Measurements from ENCODE around the gene KCND1. TPM values are rescaled to one million over a fixed set of nuclear protein-coding genes. Genes with fewer than 3 reads are reported as not detected.
"Not testable (repeated sequence)": the region's sequence is repeated elsewhere in the genome, so short reads cannot be mapped to it uniquely, and the experiment has no call there.

The KCND1 gene
- total and polyA plus RNA-seq, 9 donors: 0.66 to 1.7 (median 0.99) TPM

DNA sequence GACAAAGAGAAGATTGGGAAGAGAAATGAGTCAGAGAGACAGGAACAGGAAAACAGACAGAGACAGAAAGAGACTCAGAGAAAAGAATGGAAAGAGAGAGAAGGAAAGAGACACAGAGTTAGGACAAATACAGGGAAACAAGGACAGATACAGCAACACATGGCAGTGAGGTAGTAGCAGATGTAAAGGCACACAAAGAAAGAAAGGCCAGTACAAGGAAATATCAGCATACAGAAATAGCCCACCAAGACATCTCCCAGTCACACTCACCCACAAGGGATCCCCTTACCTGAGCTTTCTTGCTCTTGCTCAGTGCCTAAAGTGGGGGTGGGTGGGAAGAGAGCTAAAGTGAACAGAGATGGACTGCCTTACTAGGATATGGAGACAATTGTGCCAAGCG, 26.2 kb upstream of the KCND1 start:
- Histone ChIP-seq H3K27me3 (ENCODE audit: control insufficient read depth, insufficient read depth, low read length) (no peaks in the 10 kb centered on the region), H3K36me3 (ENCODE audit: control insufficient read depth, insufficient read depth, low read length) (peaks cover 24% of the 10 kb centered on the region), H3K9me3 (replicated peaks; ENCODE audit: control insufficient read depth, low read depth, low read length) (no peaks in the 10 kb centered on the region), H3K4me1 (ENCODE audit: control insufficient read depth, insufficient read depth, low read length) (peaks cover 8% of the 10 kb centered on the region), H3K27ac (ENCODE audit: low read length) (no peak overlapping the region), H3K4me3 (ENCODE audit: low read length) (no peak overlapping the region)
- DNase-seq: no peak
- 38% methylated on average over 1 of the region's 1 CpG for WGBS (ENCODE audit: insufficient coverage)

DNA sequence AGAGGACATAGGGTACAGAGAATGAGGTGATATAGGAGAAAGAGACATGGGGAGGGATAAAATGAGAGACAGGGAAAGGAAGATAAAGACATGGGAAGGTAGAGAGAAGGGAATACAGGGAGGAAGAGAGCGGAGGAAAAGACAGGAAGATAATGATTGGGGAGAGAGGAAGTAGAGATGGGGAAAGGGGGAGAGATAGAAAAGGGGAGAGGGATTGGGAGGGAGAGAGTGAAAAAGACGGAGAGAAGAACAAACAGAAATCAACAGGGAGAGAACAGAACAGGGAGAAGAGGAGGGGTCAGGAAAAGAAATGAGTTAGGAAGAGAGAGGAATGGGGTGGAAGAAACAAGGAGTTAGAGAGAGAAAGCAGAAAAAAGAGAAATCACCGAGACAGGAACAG, 25.8 kb upstream of the KCND1 start:
- H3K36me3 ChIP-seq (ENCODE audit: control insufficient read depth, insufficient read depth, low read length): peaks cover 26% of the 10 kb centered on the region

DNA sequence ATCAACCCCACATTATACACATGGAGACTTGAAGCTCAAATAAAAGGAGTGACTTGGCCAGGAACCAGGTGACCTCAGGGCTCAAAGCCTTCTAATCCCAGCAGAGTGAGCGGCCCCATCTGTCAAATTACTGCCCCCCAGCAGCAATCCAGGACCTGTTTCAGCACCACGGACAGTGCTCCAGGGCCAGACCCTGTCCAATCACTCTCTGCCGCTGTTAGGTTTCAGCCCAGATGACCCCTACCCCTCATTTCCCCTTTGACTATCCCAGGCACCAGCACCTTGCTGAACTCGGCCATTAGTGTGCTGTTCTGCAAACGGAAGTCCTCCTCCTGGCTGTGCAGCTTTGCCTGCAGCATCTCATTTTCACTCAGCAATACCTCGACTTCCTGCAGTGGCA, 25.3 kb upstream of the KCND1 start:
- Histone ChIP-seq H3K27ac (ENCODE audit: low read length) (no peak overlapping the region), H3K9me3 (replicated peaks; ENCODE audit: control insufficient read depth, low read depth, low read length) (no peaks in the 10 kb centered on the region), H3K27me3 (ENCODE audit: control insufficient read depth, insufficient read depth, low read length) (no peaks in the 10 kb centered on the region), H3K36me3 (ENCODE audit: control insufficient read depth, insufficient read depth, low read length) (peaks cover 29% of the 10 kb centered on the region), H3K4me3 (ENCODE audit: low read length) (no peak overlapping the region), H3K4me1 (ENCODE audit: control insufficient read depth, insufficient read depth, low read length) (peaks cover 8% of the 10 kb centered on the region)
- DNase-seq: no peak
- WGBS (ENCODE audit: insufficient coverage): 51% methylated on average over 5 of the region's 6 CpGs

More for the DNA sequence above, 25.8 kb upstream of the KCND1 start:
- H3K27me3 ChIP-seq (ENCODE audit: control insufficient read depth, insufficient read depth, low read length): no peaks in the 10 kb centered on the region
- WGBS (ENCODE audit: insufficient coverage): 88% methylated on average over 3 of the region's 3 CpGs
- DNase-seq: no peak
- peaks cover 8% of the 10 kb centered on the region for H3K4me1 ChIP-seq (ENCODE audit: control insufficient read depth, insufficient read depth, low read length)
- H3K9me3 ChIP-seq (replicated peaks; ENCODE audit: control insufficient read depth, low read depth, low read length): no peaks in the 10 kb centered on the region
- no peak overlapping the region for H3K4me3 ChIP-seq (ENCODE audit: low read length)
- no peak overlapping the region for H3K27ac ChIP-seq (ENCODE audit: low read length)

DNA sequence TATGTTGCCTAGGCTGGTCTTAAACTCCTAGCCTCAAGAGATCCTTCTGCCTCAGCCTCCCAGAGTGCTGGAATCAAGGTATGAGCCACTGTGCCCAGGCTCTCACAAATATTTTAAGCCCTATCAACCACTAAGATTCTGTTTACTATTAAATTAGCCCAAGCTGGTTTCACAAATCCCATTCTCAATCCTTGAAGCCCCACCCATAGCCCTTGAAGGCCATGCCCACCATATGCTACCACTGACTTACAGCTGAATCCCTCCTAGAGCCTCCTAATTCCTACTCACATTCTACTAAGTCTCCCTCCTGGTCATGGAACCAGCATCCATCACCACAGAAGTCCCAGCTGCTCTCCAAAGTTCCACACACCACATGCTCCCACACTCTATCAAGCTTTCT, 20.7 kb upstream of the KCND1 start:
- Histone ChIP-seq H3K27me3 (ENCODE audit: control insufficient read depth, insufficient read depth, low read length) (no peaks in the 10 kb centered on the region), H3K9me3 (replicated peaks; ENCODE audit: control insufficient read depth, low read depth, low read length) (no peaks in the 10 kb centered on the region), H3K27ac (ENCODE audit: low read length) (no peak overlapping the region), H3K4me3 (ENCODE audit: low read length) (no peak overlapping the region), H3K36me3 (ENCODE audit: control insufficient read depth, insufficient read depth, low read length) (peaks cover 35% of the 10 kb centered on the region), H3K4me1 (ENCODE audit: control insufficient read depth, insufficient read depth, low read length) (no peaks in the 10 kb centered on the region)
- DNase-seq: no peak

DNA sequence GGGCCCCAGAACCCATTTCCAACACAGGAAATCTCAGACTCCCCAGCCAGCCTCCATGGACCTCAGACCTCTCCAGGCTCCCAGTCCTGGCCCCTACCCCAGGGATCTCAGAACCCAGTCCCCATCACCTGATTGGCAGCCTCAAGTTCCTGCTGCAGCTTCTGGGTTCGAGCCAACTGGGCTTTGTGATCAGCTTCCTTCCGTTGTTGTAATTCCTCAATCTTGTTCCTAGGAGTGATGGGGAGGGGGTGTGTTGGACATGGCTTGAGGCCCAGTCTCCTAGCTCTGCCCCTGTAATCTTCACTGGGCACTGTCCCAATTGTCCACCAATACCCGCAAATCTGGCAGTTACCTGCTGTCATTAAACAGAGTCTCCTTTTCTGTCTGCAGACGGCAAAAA, 17.8 kb upstream of the KCND1 start:
- DNase-seq: no peak
- peaks cover 29% of the 10 kb centered on the region for H3K36me3 ChIP-seq (ENCODE audit: control insufficient read depth, insufficient read depth, low read length)
- WGBS (ENCODE audit: insufficient coverage): no CpG with 5 or more reads among the region's 4 CpGs
- no peaks in the 10 kb centered on the region for H3K9me3 ChIP-seq (replicated peaks; ENCODE audit: control insufficient read depth, low read depth, low read length)
- peak overlapping the region; percentile 47 for H3K27ac ChIP-seq (ENCODE audit: low read length)
- no peaks in the 10 kb centered on the region for H3K27me3 ChIP-seq (ENCODE audit: control insufficient read depth, insufficient read depth, low read length)
- H3K4me3 ChIP-seq (ENCODE audit: low read length): no peak overlapping the region
- H3K4me1 ChIP-seq (ENCODE audit: control insufficient read depth, insufficient read depth, low read length): no peaks in the 10 kb centered on the region

DNA sequence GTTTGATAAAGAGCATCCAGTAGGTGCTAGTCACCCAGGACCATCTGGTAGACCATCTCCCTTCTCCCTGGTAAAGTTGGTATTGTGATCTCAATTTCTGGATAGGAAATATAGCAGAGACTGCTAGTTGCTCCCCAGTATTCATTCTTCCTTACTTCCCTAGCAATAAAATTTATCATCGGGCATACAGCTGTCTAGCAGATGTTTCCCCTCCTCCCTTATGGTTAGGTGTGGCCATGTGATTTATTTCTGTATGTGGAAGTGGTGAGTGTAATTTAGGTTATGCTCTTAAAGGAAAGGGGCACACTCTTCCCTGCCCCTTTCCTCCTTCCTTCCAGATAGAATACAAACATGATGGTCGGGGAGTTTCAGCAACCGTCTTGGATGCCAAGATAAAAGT, 12.3 kb upstream of the KCND1 start:
- Histone ChIP-seq H3K27ac (ENCODE audit: low read length) (no peak overlapping the region), H3K4me1 (ENCODE audit: control insufficient read depth, insufficient read depth, low read length) (no peaks in the 10 kb centered on the region), H3K4me3 (ENCODE audit: low read length) (no peak overlapping the region), H3K36me3 (ENCODE audit: control insufficient read depth, insufficient read depth, low read length) (peaks cover 33% of the 10 kb centered on the region), H3K9me3 (replicated peaks; ENCODE audit: control insufficient read depth, low read depth, low read length) (no peaks in the 10 kb centered on the region), H3K27me3 (ENCODE audit: control insufficient read depth, insufficient read depth, low read length) (no peaks in the 10 kb centered on the region)
- WGBS (ENCODE audit: insufficient coverage): no CpG with 5 or more reads among the region's 3 CpGs
- DNase-seq: no peak

DNA sequence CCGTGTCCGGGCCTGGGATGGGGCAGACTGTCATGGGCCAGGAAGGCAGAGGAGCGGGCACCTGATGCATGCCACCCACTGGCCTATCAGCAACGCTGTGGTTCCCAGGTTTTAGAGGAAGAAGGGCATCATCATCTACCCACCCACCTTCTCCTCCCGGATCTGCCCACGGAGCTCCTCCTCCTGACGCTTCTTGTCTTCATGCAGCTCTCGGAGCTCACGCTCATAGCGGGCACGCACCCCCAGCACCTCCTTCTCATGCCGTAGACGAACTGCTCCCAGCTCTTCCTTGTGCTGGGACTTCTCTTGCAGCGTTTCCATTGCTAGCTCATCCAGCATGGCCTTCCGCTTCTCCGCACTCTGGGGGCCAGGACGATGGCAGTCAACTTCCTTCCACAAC, 11.4 kb upstream of the KCND1 start:
- H3K4me3 ChIP-seq (ENCODE audit: low read length): no peak overlapping the region
- H3K4me1 ChIP-seq (ENCODE audit: control insufficient read depth, insufficient read depth, low read length): no peaks in the 10 kb centered on the region
- no peak for DNase-seq
- no peaks in the 10 kb centered on the region for H3K27me3 ChIP-seq (ENCODE audit: control insufficient read depth, insufficient read depth, low read length)
- peaks cover 31% of the 10 kb centered on the region for H3K36me3 ChIP-seq (ENCODE audit: control insufficient read depth, insufficient read depth, low read length)
- 85% methylated on average over 16 of the region's 17 CpGs for WGBS (ENCODE audit: insufficient coverage)
- H3K27ac ChIP-seq (ENCODE audit: low read length): no peak overlapping the region
- H3K9me3 ChIP-seq (replicated peaks; ENCODE audit: control insufficient read depth, low read depth, low read length): no peaks in the 10 kb centered on the region

DNA sequence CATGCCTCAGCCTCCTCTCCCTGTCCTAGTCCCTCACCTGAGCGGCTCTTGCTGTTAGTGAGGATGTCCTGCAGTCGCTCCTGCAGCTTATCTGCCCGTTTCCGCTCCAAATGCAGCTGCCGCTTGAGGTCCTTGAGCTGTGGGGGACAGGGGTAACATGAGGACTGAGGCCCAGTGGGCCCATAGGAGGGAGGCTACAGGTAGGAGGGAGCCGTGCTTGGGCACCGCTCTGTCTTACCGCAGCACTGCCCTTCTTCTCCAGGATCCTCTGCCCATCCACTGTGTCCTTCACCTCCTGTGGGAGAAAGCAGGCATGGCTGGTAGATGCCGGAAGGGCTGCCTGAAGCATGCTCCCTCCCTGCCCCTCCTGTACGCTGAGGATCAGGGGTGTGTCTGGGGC, 9.5 kb upstream of the KCND1 start:
- 90% methylated on average over 1 of the region's 10 CpGs for WGBS (ENCODE audit: insufficient coverage)
- DNase-seq: no peak
- no peaks in the 10 kb centered on the region for H3K4me1 ChIP-seq (ENCODE audit: control insufficient read depth, insufficient read depth, low read length)
- H3K9me3 ChIP-seq (replicated peaks; ENCODE audit: control insufficient read depth, low read depth, low read length): no peaks in the 10 kb centered on the region
- H3K36me3 ChIP-seq (ENCODE audit: control insufficient read depth, insufficient read depth, low read length): peaks cover 30% of the 10 kb centered on the region
- H3K27ac ChIP-seq (ENCODE audit: low read length): no peak overlapping the region
- no peaks in the 10 kb centered on the region for H3K27me3 ChIP-seq (ENCODE audit: control insufficient read depth, insufficient read depth, low read length)
- H3K4me3 ChIP-seq (ENCODE audit: low read length): no peak overlapping the region

DNA sequence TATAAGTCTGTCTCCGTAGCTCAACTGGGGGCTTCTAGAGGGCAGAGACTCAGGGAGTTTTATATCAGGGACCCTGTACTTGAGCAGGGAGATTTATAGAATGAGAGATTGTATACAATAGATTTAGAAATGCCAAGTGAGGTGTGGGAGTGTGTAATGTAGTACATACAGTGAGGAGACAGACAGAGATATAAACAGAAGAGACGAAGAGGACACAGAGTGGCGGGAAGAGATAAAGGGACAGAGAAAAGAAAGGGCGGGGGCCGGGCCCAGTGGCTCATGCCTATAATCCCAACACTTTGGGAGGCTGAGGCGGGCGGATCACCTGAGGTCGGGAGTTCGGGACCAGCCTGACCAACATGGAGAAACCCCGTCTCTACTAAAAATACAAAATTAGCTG, 8.7 kb upstream of the KCND1 start:
- not testable (repeated sequence) for DNase-seq; H3K9me3 ChIP-seq (replicated peaks; ENCODE audit: control insufficient read depth, low read depth, low read length); H3K27me3 ChIP-seq (ENCODE audit: control insufficient read depth, insufficient read depth, low read length); H3K4me1 ChIP-seq (ENCODE audit: control insufficient read depth, insufficient read depth, low read length); H3K4me3 ChIP-seq (ENCODE audit: low read length); H3K27ac ChIP-seq (ENCODE audit: low read length)
- peaks cover 33% of the 10 kb centered on the region for H3K36me3 ChIP-seq (ENCODE audit: control insufficient read depth, insufficient read depth, low read length)
- WGBS (ENCODE audit: insufficient coverage): 67% methylated on average over 3 of the region's 10 CpGs

DNA sequence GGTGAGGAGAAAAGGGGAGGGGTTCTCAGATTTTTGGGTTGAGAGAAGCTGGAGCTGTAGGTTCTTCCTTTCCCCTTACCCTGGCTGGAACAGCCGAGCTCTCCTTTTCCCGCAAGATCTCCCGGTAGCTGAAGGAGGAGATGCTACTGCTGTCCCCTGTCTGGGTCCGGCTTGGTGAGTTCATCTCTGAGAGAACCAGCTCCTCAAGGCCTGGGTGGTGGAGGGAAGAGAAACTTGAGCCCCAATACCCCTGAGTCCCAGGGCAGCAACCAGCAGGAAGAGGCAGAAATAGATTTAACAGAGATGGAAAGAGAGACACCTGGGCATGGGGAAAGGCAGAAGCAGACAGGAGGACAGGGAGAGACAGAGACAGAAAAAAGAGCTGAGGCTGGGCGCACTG, 6.6 kb upstream of the KCND1 start:
- Histone ChIP-seq H3K27me3 (ENCODE audit: control insufficient read depth, insufficient read depth, low read length) (no peaks in the 10 kb centered on the region), H3K4me1 (ENCODE audit: control insufficient read depth, insufficient read depth, low read length) (no peaks in the 10 kb centered on the region), H3K27ac (ENCODE audit: low read length) (no peak overlapping the region), H3K4me3 (ENCODE audit: low read length) (no peak overlapping the region), H3K36me3 (ENCODE audit: control insufficient read depth, insufficient read depth, low read length) (peaks cover 32% of the 10 kb centered on the region), H3K9me3 (replicated peaks; ENCODE audit: control insufficient read depth, low read depth, low read length) (no peaks in the 10 kb centered on the region)
- DNase-seq: no peak
- WGBS (ENCODE audit: insufficient coverage): 80% methylated on average over 2 of the region's 5 CpGs

DNA sequence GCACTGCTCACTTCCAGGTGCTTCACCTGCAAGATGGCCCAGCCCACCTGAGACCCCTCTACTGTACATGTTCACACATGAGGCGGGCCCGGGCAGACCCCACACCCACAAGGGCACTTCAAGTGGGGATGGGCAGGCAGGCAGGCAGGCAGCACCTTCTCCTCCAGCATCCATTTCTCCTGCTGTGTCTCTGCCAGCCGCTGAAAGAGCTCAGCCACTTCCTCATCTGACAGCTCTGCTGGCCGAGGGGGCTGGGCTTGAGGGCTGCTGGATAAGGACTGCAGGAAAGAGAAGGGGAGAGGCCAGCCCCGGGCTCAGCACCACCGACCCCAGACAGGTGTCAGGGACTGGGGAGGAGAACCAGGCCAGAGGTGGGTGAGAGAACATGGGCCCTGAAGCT, 4.4 kb upstream of the KCND1 start:
- Histone ChIP-seq H3K4me1 (ENCODE audit: control insufficient read depth, insufficient read depth, low read length) (peaks cover 12% of the 10 kb centered on the region), H3K4me3 (ENCODE audit: low read length) (no peak overlapping the region), H3K9me3 (replicated peaks; ENCODE audit: control insufficient read depth, low read depth, low read length) (no peaks in the 10 kb centered on the region), H3K36me3 (ENCODE audit: control insufficient read depth, insufficient read depth, low read length) (peaks cover 20% of the 10 kb centered on the region), H3K27ac (ENCODE audit: low read length) (no peak overlapping the region), H3K27me3 (ENCODE audit: control insufficient read depth, insufficient read depth, low read length) (peaks cover 8% of the 10 kb centered on the region)
- WGBS (ENCODE audit: insufficient coverage): 42% methylated on average over 2 of the region's 6 CpGs
- no peak for DNase-seq

All from muscle of leg (tissue), 11 donors.